MM.1S (cell line): ENCODE results near the gene AP2S1.
A peak's percentile ranks its signal among the peaks of the same experiment; 100 is the strongest.
"Not testable (repeated sequence)": the region's sequence is repeated elsewhere in the genome, so short reads cannot be mapped to it uniquely, and the experiment has no call there.

Experiments
- DNase-seq: peaks from one replicate; pipeline ENCODE4 v3.0.0-alpha.2; 2015
- H2AFZ ChIP-seq: fragments of 300-600 bp; sonication (generic); 2 replicates; pipeline ENCODE4 v1.6.0; 2016; ENCODE audit warnings: antibody characterized with exemption, low read length
- H3F3A ChIP-seq: fragments of 300-600 bp; sonication (generic); 2 replicates; pipeline ENCODE4 v1.6.1; 2016; ENCODE audit warnings: mild to moderate bottlenecking, antibody characterized with exemption, low read length, moderate library complexity, mixed read lengths; ENCODE audit not compliant: insufficient read depth
- H3K27ac ChIP-seq: fragments of 300-600 bp; sonication (generic); 2 replicates; pipeline ENCODE4 v1.5.1; 2016; ENCODE audit warnings: mild to moderate bottlenecking, low read length
- H3K27me3 ChIP-seq: fragments of 300-600 bp; sonication (generic); replicated peaks from 2 replicates; pipeline ENCODE4 v1.6.0; 2016; ENCODE audit warnings: low read length; ENCODE audit not compliant: insufficient read depth
- H3K36me3 ChIP-seq: fragments of 300-600 bp; sonication (generic); replicated peaks from 2 replicates; pipeline ENCODE4 v1.6.1; 2016; ENCODE audit warnings: mild to moderate bottlenecking, low read length, mixed read lengths; ENCODE audit not compliant: insufficient read depth
- H3K4me1 ChIP-seq: fragments of 300-600 bp; sonication (generic); 2 replicates; pipeline ENCODE4 v1.6.1; 2016; ENCODE audit warnings: low read length, mixed read lengths
- H3K4me2 ChIP-seq: fragments of 300-600 bp; sonication (generic); 2 replicates; pipeline ENCODE4 v1.6.0; 2016; ENCODE audit warnings: low read depth, low read length
- H3K4me3 ChIP-seq: fragments of 300-600 bp; sonication (generic); 2 replicates; pipeline ENCODE4 v1.5.1; 2016; ENCODE audit warnings: low read length, mixed read lengths
- H3K79me2 ChIP-seq: fragments of 300-600 bp; sonication (generic); 2 replicates; pipeline ENCODE4 v1.6.1; 2016; ENCODE audit warnings: mixed run types, low read length, mixed read lengths
- H3K9ac ChIP-seq: fragments of 300-600 bp; sonication (generic); 2 replicates; pipeline ENCODE4 v1.6.1; 2016; ENCODE audit warnings: low read length, mixed read lengths
- H3K9me2 ChIP-seq: fragments of 300-600 bp; sonication (generic); replicated peaks from 2 replicates; pipeline ENCODE4 v1.6.1; 2016; ENCODE audit warnings: mild to moderate bottlenecking, low read length, mixed read lengths; ENCODE audit not compliant: insufficient read depth
- H3K9me3 ChIP-seq: fragments of 300-600 bp; sonication (generic); replicated peaks from 2 replicates; pipeline ENCODE4 v1.6.1; 2016; ENCODE audit warnings: mild to moderate bottlenecking, low read length, mixed read lengths; ENCODE audit not compliant: insufficient read depth
- H4K20me1 ChIP-seq: fragments of 300-600 bp; sonication (generic); 2 replicates; pipeline ENCODE4 v1.6.1; 2016; ENCODE audit warnings: mild to moderate bottlenecking, low read length, moderate library complexity, mixed read lengths; ENCODE audit not compliant: insufficient read depth
- EZH2 ChIP-seq: fragments of 300-600 bp; sonication (generic); optimal IDR thresholded peaks from 2 replicates; pipeline ENCODE3; 2017; ENCODE audit warnings: low read depth, mild to moderate bottlenecking, antibody characterized with exemption, low read length, mixed read lengths
- EZH2phosphoT487 ChIP-seq: fragments of 300-600 bp; sonication (generic); IDR thresholded peaks from 2 replicates; pipeline ENCODE4 v1.6.1; 2018; ENCODE audit warnings: antibody characterized with exemption, low read length
- TF ChIP-seq, protein P1 (sequence below): fragments of 300-600 bp; sonication (generic); IDR thresholded peaks from 2 replicates; pipeline ENCODE4 v1.5.1; 2016; ENCODE audit warnings: antibody characterized with exemption, low read length, mixed read lengths

The AP2S1 gene

DNA sequence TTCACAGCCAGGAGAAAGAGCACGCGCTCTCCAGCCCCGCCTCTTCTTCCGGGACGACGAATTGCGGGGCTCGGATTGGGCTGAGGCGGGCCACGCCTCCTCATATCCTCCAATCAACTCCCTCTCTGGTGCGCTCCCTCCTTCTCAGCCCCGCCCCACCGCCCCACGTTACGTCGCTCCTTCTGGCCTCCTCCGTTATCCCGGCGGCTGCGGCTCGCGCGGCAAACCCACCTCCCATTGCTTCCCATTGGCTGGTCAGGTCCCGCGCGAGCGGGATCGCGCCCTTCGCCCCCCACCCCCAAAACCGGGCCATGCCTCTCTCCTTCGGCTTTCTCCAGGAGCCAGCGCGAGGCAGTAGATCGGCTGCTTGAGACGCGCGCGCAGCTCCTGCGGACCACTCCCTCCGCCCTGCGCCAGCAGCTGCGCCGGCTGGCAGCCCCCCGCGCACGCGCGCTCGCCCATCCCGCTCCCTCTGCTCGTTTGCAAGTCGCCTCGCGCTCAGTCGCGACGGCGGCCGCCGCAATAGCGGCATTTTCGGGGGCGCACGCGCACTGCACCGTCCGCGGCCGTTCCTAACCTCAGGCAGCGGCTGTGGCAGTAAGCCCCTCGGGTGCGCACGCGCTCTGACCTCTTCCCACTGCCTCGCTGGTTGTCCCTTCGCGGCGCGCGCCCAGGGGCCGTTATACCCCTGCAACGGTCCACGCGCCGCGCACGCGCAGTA, 9.6 kb upstream of the AP2S1 start:
- Histone ChIP-seq H3K9me3 (no peaks in the 10 kb centered on the region), H3K4me1 (peaks cover 18% of the 10 kb centered on the region), H2AFZ (peak overlapping the region; percentile 96), H3K9me2 (no peaks in the 10 kb centered on the region), H3K27me3 (no peaks in the 10 kb centered on the region), H3K4me2 (peak overlapping the region; percentile 88), H3K9ac (peak overlapping the region; percentile 91), H3K4me3 (peak overlapping the region; percentile 93), H3K27ac (peak overlapping the region; percentile 95), H3F3A (peaks cover 6% of the 10 kb centered on the region; the same call in 1 of the 2 replicates), H4K20me1 (no peaks in the 10 kb centered on the region), H3K79me2 (peaks cover 40% of the 10 kb centered on the region), H3K36me3 (no peaks in the 10 kb centered on the region)
- TF ChIP-seq EZH2 (no peak), EZH2phosphoT487 (no peak)
- TF ChIP-seq, protein P1, sequence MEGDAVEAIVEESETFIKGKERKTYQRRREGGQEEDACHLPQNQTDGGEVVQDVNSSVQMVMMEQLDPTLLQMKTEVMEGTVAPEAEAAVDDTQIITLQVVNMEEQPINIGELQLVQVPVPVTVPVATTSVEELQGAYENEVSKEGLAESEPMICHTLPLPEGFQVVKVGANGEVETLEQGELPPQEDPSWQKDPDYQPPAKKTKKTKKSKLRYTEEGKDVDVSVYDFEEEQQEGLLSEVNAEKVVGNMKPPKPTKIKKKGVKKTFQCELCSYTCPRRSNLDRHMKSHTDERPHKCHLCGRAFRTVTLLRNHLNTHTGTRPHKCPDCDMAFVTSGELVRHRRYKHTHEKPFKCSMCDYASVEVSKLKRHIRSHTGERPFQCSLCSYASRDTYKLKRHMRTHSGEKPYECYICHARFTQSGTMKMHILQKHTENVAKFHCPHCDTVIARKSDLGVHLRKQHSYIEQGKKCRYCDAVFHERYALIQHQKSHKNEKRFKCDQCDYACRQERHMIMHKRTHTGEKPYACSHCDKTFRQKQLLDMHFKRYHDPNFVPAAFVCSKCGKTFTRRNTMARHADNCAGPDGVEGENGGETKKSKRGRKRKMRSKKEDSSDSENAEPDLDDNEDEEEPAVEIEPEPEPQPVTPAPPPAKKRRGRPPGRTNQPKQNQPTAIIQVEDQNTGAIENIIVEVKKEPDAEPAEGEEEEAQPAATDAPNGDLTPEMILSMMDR, result no peak
- DNase-seq, result peak; percentile 97

DNA sequence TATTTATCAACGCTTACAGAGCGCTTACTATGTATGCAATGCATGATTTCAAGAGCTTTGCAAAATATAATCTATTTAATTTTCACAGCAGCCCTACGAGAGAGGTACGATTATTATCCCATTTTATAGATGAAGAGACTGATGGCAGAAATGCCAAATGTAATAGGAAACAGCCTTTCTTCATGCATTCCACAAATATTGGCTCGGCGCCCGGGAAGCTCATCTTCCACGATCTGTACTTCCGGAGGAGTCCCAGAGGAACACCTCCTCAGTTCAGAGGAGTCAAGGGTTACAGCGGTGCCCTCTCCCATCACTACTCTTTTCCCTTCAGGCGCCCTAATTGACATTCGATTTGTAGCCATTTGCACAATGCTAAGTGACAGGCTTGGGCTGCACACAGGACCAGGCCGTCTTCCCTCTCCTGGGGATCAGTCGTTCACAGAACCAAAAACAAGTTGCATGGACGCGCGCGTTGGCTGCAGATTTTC, 9.0 kb upstream of the AP2S1 start:
- TF ChIP-seq, protein P1, result no peak
- TF ChIP-seq EZH2phosphoT487, result no peak
- no peak for TF ChIP-seq EZH2
- no peak for DNase-seq
- peaks cover 6% of the 10 kb centered on the region; the same call in 1 of the 2 replicates for H3F3A ChIP-seq
- H3K9me3 ChIP-seq, result no peaks in the 10 kb centered on the region
- H3K4me1 ChIP-seq, result peaks cover 18% of the 10 kb centered on the region
- peak overlapping the region; percentile 12; the same call in 1 of the 2 replicates for H3K27ac ChIP-seq
- peak overlapping the region; percentile 39 for H2AFZ ChIP-seq
- peak overlapping the region; percentile 38 for H3K4me2 ChIP-seq
- no peaks in the 10 kb centered on the region for H3K9me2 ChIP-seq
- H3K36me3 ChIP-seq, result no peaks in the 10 kb centered on the region
- peak overlapping the region; percentile 24 for H3K4me3 ChIP-seq
- H3K9ac ChIP-seq, result no peak overlapping the region
- no peaks in the 10 kb centered on the region for H3K27me3 ChIP-seq
- H3K79me2 ChIP-seq, result peaks cover 34% of the 10 kb centered on the region
- no peaks in the 10 kb centered on the region for H4K20me1 ChIP-seq

DNA sequence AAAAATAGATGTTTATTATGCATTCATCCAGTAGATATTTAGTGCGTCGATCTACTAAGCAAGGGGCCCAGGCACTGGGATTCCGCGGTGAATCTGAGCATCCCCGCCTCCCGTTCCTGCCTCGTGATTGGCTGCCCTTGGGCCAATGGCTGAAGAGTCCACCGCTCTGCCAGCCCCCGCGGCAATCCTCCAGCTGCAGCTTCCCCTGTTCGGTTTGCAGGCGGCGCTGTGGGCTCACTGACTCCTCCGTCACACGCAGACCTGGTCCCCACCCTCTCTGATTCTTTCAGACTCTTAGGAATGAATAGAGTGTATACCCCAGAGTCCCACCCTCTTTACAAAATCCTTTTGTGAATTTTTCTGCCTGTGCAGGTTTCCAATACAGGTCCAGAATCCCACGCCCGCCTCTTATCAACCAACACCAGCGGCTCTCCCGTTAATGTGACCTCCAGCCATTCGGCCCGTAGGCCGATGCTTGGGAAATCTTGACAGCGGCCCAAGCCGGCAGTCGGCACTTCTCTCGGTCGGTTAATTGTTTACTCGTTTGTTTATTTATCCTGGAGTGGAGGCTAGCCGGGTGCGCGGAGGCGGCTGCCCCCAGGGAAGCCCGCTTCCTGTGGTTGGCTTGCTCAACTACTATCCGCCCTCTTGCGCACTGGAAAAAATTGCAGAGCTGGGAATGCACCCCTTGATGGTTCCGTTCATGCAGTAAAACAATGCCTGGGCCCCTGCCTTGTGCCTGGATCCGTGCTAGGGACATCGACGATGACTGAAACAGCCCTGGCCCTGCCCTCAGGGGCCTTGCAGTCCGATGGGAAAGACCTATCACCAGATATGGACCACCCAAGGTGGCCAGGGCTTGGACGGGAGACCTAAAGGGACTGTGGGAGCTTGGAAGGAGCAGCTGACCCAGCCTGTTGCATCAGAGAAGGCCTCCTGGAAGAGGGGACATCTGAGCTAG, 5.7 kb upstream of the AP2S1 start:
- no peaks in the 10 kb centered on the region for H4K20me1 ChIP-seq
- peaks cover 6% of the 10 kb centered on the region; the same call in 1 of the 2 replicates for H3F3A ChIP-seq
- no peaks in the 10 kb centered on the region for H3K27me3 ChIP-seq
- H3K9ac ChIP-seq, result no peak overlapping the region
- DNase-seq, result peak; percentile 93
- peak overlapping the region; percentile 35 for H3K4me3 ChIP-seq
- TF ChIP-seq, protein P1, result peak; percentile 85
- TF ChIP-seq EZH2phosphoT487 (no peak), EZH2 (no peak)
- 0 out of 2 replicates have a peak, but pooled peaks cover under 1% of the 10 kb centered on the region for H3K79me2 ChIP-seq
- H3K9me2 ChIP-seq, result no peaks in the 10 kb centered on the region
- no peaks in the 10 kb centered on the region for H3K9me3 ChIP-seq
- no peak overlapping the region for H3K27ac ChIP-seq
- peak overlapping the region; percentile 61 for H2AFZ ChIP-seq
- no peaks in the 10 kb centered on the region for H3K36me3 ChIP-seq
- peak overlapping the region; percentile 67; the same call in 1 of the 2 replicates for H3K4me2 ChIP-seq
- H3K4me1 ChIP-seq, result peaks cover 13% of the 10 kb centered on the region

DNA sequence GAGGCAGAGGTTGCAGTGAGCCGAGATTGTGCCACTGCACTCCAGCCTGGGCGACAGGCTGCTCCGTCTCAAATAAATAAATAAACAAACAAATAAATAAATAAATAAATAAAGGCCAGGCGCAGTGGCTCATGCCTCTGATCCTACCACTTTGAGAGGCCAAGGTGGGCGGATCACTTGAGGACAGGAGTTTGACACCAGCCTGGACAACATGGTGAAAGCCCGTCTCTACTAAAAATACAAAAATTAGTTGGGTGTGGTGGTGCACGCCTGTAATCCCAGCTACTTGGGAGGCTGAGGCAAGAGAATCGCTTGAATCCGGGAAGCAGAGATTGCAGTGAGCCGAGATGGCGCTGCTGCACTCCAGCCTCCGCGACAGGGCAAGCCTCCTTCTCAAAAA, 4.1 kb upstream of the AP2S1 start:
- not testable (repeated sequence) for H3K9me2 ChIP-seq, H3K36me3 ChIP-seq, H3K27ac ChIP-seq, H3K79me2 ChIP-seq, H3K4me3 ChIP-seq, DNase-seq, H3F3A ChIP-seq, H3K9me3 ChIP-seq, H3K4me2 ChIP-seq, H2AFZ ChIP-seq, H4K20me1 ChIP-seq, H3K9ac ChIP-seq, H3K27me3 ChIP-seq
- peaks cover 14% of the 10 kb centered on the region for H3K4me1 ChIP-seq
